BE2C (cell line): ENCODE data around the gene SCUBE2.

Experiments used
- DNase-seq: peaks from one replicate; pipeline ENCODE4 v3.0.0-alpha.2; 2020
- H3K27me3 ChIP-seq: fragments of 250-450 bp; sonication (Bioruptor Pico); 2 replicates; pipeline ENCODE4 v1.5.1; 2020; ENCODE audit warnings: mild to moderate bottlenecking
- H3K36me3 ChIP-seq: fragments of 250-450 bp; sonication (Bioruptor Pico); 2 replicates; pipeline ENCODE4 v1.5.1; 2020; ENCODE audit warnings: mild to moderate bottlenecking
- H3K4me1 ChIP-seq: fragments of 250-450 bp; sonication (Bioruptor Pico); 2 replicates; pipeline ENCODE4 v1.5.1; 2020
- H3K4me3 ChIP-seq: 2 replicates; pipeline ENCODE4 v1.5.1; 2011; ENCODE audit warnings: low read depth, low read length
- H3K9me3 ChIP-seq: fragments of 250-450 bp; sonication (Bioruptor Pico); 2 replicates; pipeline ENCODE4 v1.5.1; 2020
- CTCF ChIP-seq: IDR thresholded peaks from 2 replicates; pipeline ENCODE4 v1.5.1; 2012; ENCODE audit warnings: mild to moderate bottlenecking, low read depth, low read length

SCUBE2 gene

GRCh38 chr11:9096427-9096826, 5.0 kb upstream of the SCUBE2 start:
- Histone ChIP-seq H3K9me3 (no peaks in the 10 kb centered on the region), H3K4me3 (no peak overlapping the region), H3K27me3 (no peaks in the 10 kb centered on the region), H3K36me3 (no peaks in the 10 kb centered on the region), H3K4me1 (no peaks in the 10 kb centered on the region)
- no peak for DNase-seq
- no peak for TF ChIP-seq CTCF

- DNase-seq = no peak
- Histone ChIP-seq H3K4me3 (no peak overlapping the region), H3K27me3 (peaks cover 8% of the 10 kb centered on the region), H3K4me1 (no peaks in the 10 kb centered on the region), H3K36me3 (no peaks in the 10 kb centered on the region), H3K9me3 (no peaks in the 10 kb centered on the region)
- TF ChIP-seq CTCF = peak; percentile 35; the same call in 1 of the 2 replicates
Observed at GRCh38 chr11:9095421-9095820, 4.0 kb upstream of the SCUBE2 start.

- Histone ChIP-seq H3K4me3 (no peak overlapping the region), H3K9me3 (no peaks in the 10 kb centered on the region), H3K27me3 (peaks cover 8% of the 10 kb centered on the region), H3K4me1 (no peaks in the 10 kb centered on the region), H3K36me3 (no peaks in the 10 kb centered on the region)
- no peak for TF ChIP-seq CTCF
- DNase-seq = no peak
Observed at GRCh38 chr11:9094420-9094819, 3.0 kb upstream of the SCUBE2 start.

GRCh38 chr11:9092853-9093778, 1.7 kb upstream of the SCUBE2 start:
- Histone ChIP-seq H3K9me3 (no peaks in the 10 kb centered on the region), H3K27me3 (peaks cover 8% of the 10 kb centered on the region), H3K36me3 (no peaks in the 10 kb centered on the region), H3K4me3 (no peak overlapping the region), H3K4me1 (no peaks in the 10 kb centered on the region)
- TF ChIP-seq CTCF = peak; percentile 34
- DNase-seq = no peak

GRCh38 chr11:9092072-9092471, 673 bp upstream of the SCUBE2 start:
- no peaks in the 10 kb centered on the region for H3K4me1 ChIP-seq
- H3K36me3 ChIP-seq = no peaks in the 10 kb centered on the region
- H3K27me3 ChIP-seq = peaks cover 8% of the 10 kb centered on the region
- TF ChIP-seq CTCF = no peak
- DNase-seq = no peak
- no peak overlapping the region for H3K4me3 ChIP-seq
- H3K9me3 ChIP-seq = no peaks in the 10 kb centered on the region

- DNase-seq = no peak
- H3K4me1 ChIP-seq = no peaks in the 10 kb centered on the region
- no peaks in the 10 kb centered on the region for H3K36me3 ChIP-seq
- no peak overlapping the region; the same call in 1 of the 2 replicates for H3K4me3 ChIP-seq
- TF ChIP-seq CTCF = no peak
- H3K27me3 ChIP-seq = peaks cover 8% of the 10 kb centered on the region
- no peaks in the 10 kb centered on the region for H3K9me3 ChIP-seq
Observed at GRCh38 chr11:9090488-9091043, 833 bp downstream of the SCUBE2 start.
